Naive thymus-derived CD4-positive, alpha-beta T cell (primary cell): Measurements from ENCODE around the gene ACTBL2. TPM values are rescaled to one million over a fixed set of nuclear protein-coding genes. Genes with fewer than 3 reads are reported as not detected.
A peak's percentile ranks its signal among the peaks of the same experiment; 100 is the strongest.

ENCODE experiments used
- ATAC-seq: fragments of 150-1000 bp; cut with Tn5 transposase; 2 replicates; pipeline ENCODE4 v1.10.0; 2021; ENCODE audit warnings: mild to moderate bottlenecking, moderate library complexity
- CTCF ChIA-PET: fragments of 350-600 bp; sonication (Branson Sonifier 250); formaldehyde crosslinking; loops from one replicate; lab custom pipeline; 2021; ENCODE audit warnings: antibody characterized with exemption; lab: Charles Lee
- POLR2A ChIA-PET: fragments of 350-600 bp; sonication (Branson Sonifier 250); formaldehyde crosslinking; loops from one replicate; lab custom pipeline; 2021; ENCODE audit warnings: antibody characterized with exemption, inconsistent platforms; lab: Charles Lee
- DNase-seq, 9 donors: peaks; one replicate each; pipeline versions ENCODE4 v3.0.0 to v3.0.0-alpha.2; 2020 to 2022; ENCODE audit warnings: mixed read lengths in 1 of 9
- H3K27ac ChIP-seq: one replicate; pipeline ENCODE4 v1.7.0; 2013; ENCODE audit warnings: mild to moderate bottlenecking, low read depth, low read length, moderate library complexity
- H3K27me3 ChIP-seq, 2 donors: one replicate each; pipeline ENCODE4 v1.7.0; 2013; ENCODE audit warnings: low read length in 2 of 2, mild to moderate bottlenecking in 2 of 2, moderate library complexity in 2 of 2; ENCODE audit not compliant: control insufficient read depth in 2 of 2, insufficient read depth in 2 of 2
- H3K36me3 ChIP-seq, 3 experiments: 1 replicate in 2 of 3; 2 replicates in 1 of 3; pipeline ENCODE4 v1.7.0; 2013; ENCODE audit warnings: low read length in 3 of 3, mild to moderate bottlenecking in 3 of 3, moderate library complexity in 1 of 3; ENCODE audit not compliant: insufficient read depth in 3 of 3, control insufficient read depth in 2 of 3
- H3K4me1 ChIP-seq, 2 donors: one replicate each; pipeline ENCODE4 v1.7.0; 2013; ENCODE audit warnings: low read length in 2 of 2, mild to moderate bottlenecking in 2 of 2, moderate library complexity in 1 of 2; ENCODE audit not compliant: control insufficient read depth in 2 of 2, insufficient read depth in 2 of 2
- H3K4me3 ChIP-seq: 2 replicates; pipeline ENCODE4 v1.7.0; 2013; ENCODE audit warnings: mild to moderate bottlenecking, low read length
- H3K9me3 ChIP-seq, 3 experiments: 1 replicate in 2 of 3; 2 replicates in 1 of 3; pipeline ENCODE4 v1.7.0; 2013; ENCODE audit warnings: low read length in 3 of 3; ENCODE audit not compliant: control insufficient read depth in 2 of 3
- H3K27ac Mint-ChIP-seq, 9 donors: one replicate each; pipeline ENCODE4 v1.8.0; 2020 to 2022; ENCODE audit warnings: mixed read lengths in 9 of 9, mild to moderate bottlenecking in 8 of 9, moderate library complexity in 5 of 9, inconsistent platforms in 2 of 9
- H3K27me3 Mint-ChIP-seq, 5 donors: one replicate each; pipeline ENCODE4 v1.8.0; 2021 to 2022; ENCODE audit warnings: mixed read lengths in 5 of 5, mild to moderate bottlenecking in 1 of 5
- H3K36me3 Mint-ChIP-seq, 5 donors: one replicate each; pipeline ENCODE4 v1.8.0; 2020 to 2022; ENCODE audit warnings: mixed read lengths in 5 of 5, mild to moderate bottlenecking in 3 of 5, inconsistent platforms in 1 of 5
- H3K4me1 Mint-ChIP-seq, 7 donors: one replicate each; pipeline ENCODE4 v1.8.0; 2020 to 2022; ENCODE audit warnings: mixed read lengths in 7 of 7, mild to moderate bottlenecking in 3 of 7, inconsistent platforms in 1 of 7
- H3K4me3 Mint-ChIP-seq, 10 donors: one replicate each; pipeline ENCODE4 v1.8.0; 2020 to 2022; ENCODE audit warnings: mild to moderate bottlenecking in 10 of 10, mixed read lengths in 10 of 10, moderate library complexity in 6 of 10, inconsistent platforms in 2 of 10
- H3K9me3 Mint-ChIP-seq, 11 donors: one replicate each; pipeline ENCODE4 v1.8.0; 2020 to 2022; ENCODE audit warnings: mixed read lengths in 11 of 11, mild to moderate bottlenecking in 4 of 11, inconsistent platforms in 1 of 11, moderate library complexity in 1 of 11
- intact Hi-C, 2 donors: fragments of 100-400 bp; cut with micrococcal nuclease; formaldehyde crosslinking; loops; one replicate each; pipeline ENCODE4 v1.15.1; 2023
- polyA plus RNA-seq, 2 donors: library from polyadenylated mRNA; unstranded; fragments of 300-500 nt; fragmentation: Illumina TruSeq; gene quantifications; one replicate each; pipeline ENCODE4 v1.2.3, GENCODE V29; 2021
- total RNA-seq, 6 experiments: library from RNA in 5 of 6; stranded (reverse) in 5 of 6; gene quantifications; 1 replicate in 5 of 6; 2 replicates in 1 of 6; pipeline ENCODE4 v1.2.3 and lab custom pipeline; 2021 to 2026

ACTBL2 gene
- total and polyA plus RNA-seq, 7 experiments from 2014 or later: not detected

- ChIA-PET CTCF (no interaction called here), POLR2A (no interaction called here)
- no peak overlapping the region for H3K27ac Mint-ChIP-seq
These were observed 21.7 kb upstream of the ACTBL2 start for GRCh38 chr5:57504357-57504756.

GRCh38 chr5:57503433-57503832 is 20.8 kb upstream of the ACTBL2 start:
- no peak overlapping the region for H3K27ac ChIP-seq
- Mint-ChIP-seq H3K4me1 (peaks cover 0 to 25% (median 9%) of the 10 kb centered on the region in 7 donors), H3K27me3 (peaks cover 0 to 10% (median 0%) of the 10 kb centered on the region in 5 donors), H3K36me3 (no peaks in the 10 kb centered on the region), H3K27ac (peak overlapping the region in 1 of 9 donors; percentile 11), H3K9me3 (peaks cover 0 to 3% (median 0%) of the 10 kb centered on the region in 11 donors), H3K4me3 (no peak overlapping the region)
- no peak for DNase-seq
- CTCF ChIA-PET: no interaction called here
- intact Hi-C loops: no loop called here
- POLR2A ChIA-PET: no interaction called here
- ATAC-seq: no peak
- no peaks in the 10 kb centered on the region for H3K9me3 ChIP-seq
- H3K4me3 ChIP-seq: no peak overlapping the region
- no peaks in the 10 kb centered on the region for H3K36me3 ChIP-seq
- H3K27me3 ChIP-seq: no peaks in the 10 kb centered on the region
- H3K4me1 ChIP-seq: no peaks in the 10 kb centered on the region

More at GRCh38 chr5:57504357-57504756, 21.7 kb upstream of the ACTBL2 start:
- Histone ChIP-seq H3K27me3 (no peaks in the 10 kb centered on the region), H3K4me1 (no peaks in the 10 kb centered on the region), H3K9me3 (no peaks in the 10 kb centered on the region), H3K4me3 (no peak overlapping the region), H3K27ac (no peak overlapping the region), H3K36me3 (no peaks in the 10 kb centered on the region)
- ATAC-seq: no peak
- Mint-ChIP-seq H3K9me3 (peaks cover 0 to 3% (median 0%) of the 10 kb centered on the region in 11 donors), H3K4me3 (no peak overlapping the region), H3K36me3 (no peaks in the 10 kb centered on the region), H3K4me1 (peaks cover 0 to 16% (median under 1%) of the 10 kb centered on the region in 7 donors), H3K27me3 (peaks cover 0 to 10% (median 0%) of the 10 kb centered on the region in 5 donors)
- intact Hi-C loops: no loop called here
- no peak for DNase-seq

GRCh38 chr5:57501414-57502201 is 19.0 kb upstream of the ACTBL2 start:
- Mint-ChIP-seq H3K9me3 (peaks cover 0 to 3% (median 0%) of the 10 kb centered on the region in 11 donors), H3K27me3 (peaks cover 0 to 5% (median 0%) of the 10 kb centered on the region in 5 donors), H3K36me3 (no peaks in the 10 kb centered on the region), H3K4me3 (no peak overlapping the region), H3K4me1 (peaks cover 0 to 29% (median 15%) of the 10 kb centered on the region in 7 donors), H3K27ac (peak overlapping the region in 4 of 9 donors; percentile 19 to 88 (median 31))
- ChIA-PET POLR2A (interaction anchor here (0.6 kb wide), 1 partner anchor 961 kb away, joined by 3 read pairs; no protein-coding TSS in a partner anchor), CTCF (interaction anchor here (1.2 to 1.9 kb wide), 3 partner anchors 10 to 203 kb away, joined by 3 to 6 read pairs (median 4); no protein-coding TSS in a partner anchor)
- Histone ChIP-seq H3K27ac (no peak overlapping the region), H3K9me3 (no peaks in the 10 kb centered on the region), H3K36me3 (no peaks in the 10 kb centered on the region), H3K4me1 (no peaks in the 10 kb centered on the region), H3K4me3 (no peak overlapping the region), H3K27me3 (no peaks in the 10 kb centered on the region)
- ATAC-seq (no peak), DNase-seq (no peak)
- intact Hi-C loops: no loop called here

- Histone ChIP-seq H3K4me1 (peaks cover 0 to 16% of the 10 kb centered on the region in 2 donors), H3K36me3 (no peaks in the 10 kb centered on the region), H3K4me3 (peak overlapping the region; percentile 28), H3K27ac (no peak overlapping the region), H3K27me3 (no peaks in the 10 kb centered on the region), H3K9me3 (no peaks in the 10 kb centered on the region)
- peak overlapping the region; percentile 8 to 78 (median 66) for H3K4me3 Mint-ChIP-seq
- peak overlapping the region in 4 of 9 donors; percentile 39 to 74 (median 68) for H3K27ac Mint-ChIP-seq
- ChIA-PET CTCF (interaction anchor here (0.5 to 4.6 kb wide), 6 partner anchors 18 to 1659 kb away, joined by 3 to 28 read pairs (median 4); partner anchors contain the start of gene PLK2), POLR2A (interaction anchor here (0.7 to 2.1 kb wide), 5 partner anchors 9 to 961 kb away, joined by 3 to 14 read pairs (median 4); partner anchors contain the start of gene PLK2)
- DNase-seq: peak in 5 of 9 donors; percentile 8 to 25 (median 21)
- H3K36me3 Mint-ChIP-seq: peaks cover 0 to 2% (median 0%) of the 10 kb centered on the region in 5 donors
- ATAC-seq: peak; percentile 44
- H3K9me3 Mint-ChIP-seq: peaks cover 0 to 3% (median 0%) of the 10 kb centered on the region in 11 donors
- H3K27me3 Mint-ChIP-seq: peaks cover 0 to 2% (median 0%) of the 10 kb centered on the region in 5 donors
- peaks cover 18 to 44% (median 32%) of the 10 kb centered on the region in 7 donors for H3K4me1 Mint-ChIP-seq
- intact Hi-C loops: loop anchor here (1.0 to 5.0 kb wide), 5 partner anchors 87 to 961 kb away; partner anchors contain the start of gene PLK2 (in 2 of the 2)
These were observed 16.8 kb upstream of the ACTBL2 start for GRCh38 chr5:57499262-57500050.

- H3K36me3 Mint-ChIP-seq: peaks cover 0 to 3% (median 0%) of the 10 kb centered on the region in 5 donors
- intact Hi-C loops: loop anchor here (5.0 kb wide), 3 partner anchors 85 to 280 kb away; no protein-coding TSS in a partner anchor
- no peaks in the 10 kb centered on the region for H3K9me3 Mint-ChIP-seq
- Histone ChIP-seq H3K27ac (no peak overlapping the region), H3K4me1 (peaks cover 0 to 26% of the 10 kb centered on the region in 2 donors), H3K36me3 (no peaks in the 10 kb centered on the region), H3K9me3 (no peaks in the 10 kb centered on the region), H3K4me3 (no peak overlapping the region), H3K27me3 (no peaks in the 10 kb centered on the region)
- peaks cover 30 to 58% (median 48%) of the 10 kb centered on the region in 7 donors for H3K4me1 Mint-ChIP-seq
- no peak for DNase-seq
- POLR2A ChIA-PET: no interaction called here
- no peak for ATAC-seq
- H3K27me3 Mint-ChIP-seq: no peaks in the 10 kb centered on the region
- CTCF ChIA-PET: interaction anchor here (0.8 to 4.6 kb wide), 2 partner anchors 963 to 1565 kb away, joined by 3 to 28 read pairs; partner anchors contain the start of gene PLK2
- no peak overlapping the region for H3K4me3 Mint-ChIP-seq
- H3K27ac Mint-ChIP-seq: no peak overlapping the region
These were observed 15.1 kb upstream of the ACTBL2 start for GRCh38 chr5:57497733-57498132.
